Fibroblast of the aortic adventitia (primary cell): ENCODE data around the gene RAB40B. TPM values are rescaled to one million over a fixed set of nuclear protein-coding genes. Genes with fewer than 3 reads are reported as not detected.

Source experiments
- DNase-seq: peaks from one replicate; pipeline ENCODE4 v3.0.0-alpha.2; 2010; ENCODE audit warnings: low read depth
- H3K4me3 ChIP-seq: 2 replicates; pipeline ENCODE4 v1.5.1; 2011; ENCODE audit warnings: low read depth, mild to moderate bottlenecking, control low read depth, low read length, moderate library complexity
- CTCF ChIP-seq: IDR thresholded peaks from 2 replicates; pipeline ENCODE4 v1.5.1; 2011; ENCODE audit warnings: mild to moderate bottlenecking, low read length, control low read depth, inconsistent platforms; ENCODE audit not compliant: insufficient read depth
- total RNA-seq: library from RNA; depleted of rRNA; stranded (reverse); fragments of >200 nt; gene quantifications from 2 replicates; pipeline ENCODE4 v1.2.3, GENCODE V29; 2012; ENCODE audit warnings: low replicate concordance

The RAB40B gene
- total RNA-seq, 1 donor, result 8.4 TPM

GRCh38 chr17:82694647-82695046 is 3.9 kb downstream of the RAB40B start:
- no peak overlapping the region for H3K4me3 ChIP-seq
- DNase-seq, result no peak
- no peak for TF ChIP-seq CTCF

- TF ChIP-seq CTCF, result no peak
- no peak for DNase-seq
- H3K4me3 ChIP-seq, result no peak overlapping the region
These were observed 5.2 kb downstream of the RAB40B start for GRCh38 chr17:82693168-82693867.

GRCh38 chr17:82692268-82692667 is 6.2 kb downstream of the RAB40B start:
- H3K4me3 ChIP-seq, result no peak overlapping the region
- no peak for DNase-seq
- no peak for TF ChIP-seq CTCF

GRCh38 chr17:82691714-82692113 is 6.8 kb downstream of the RAB40B start:
- TF ChIP-seq CTCF, result no peak
- H3K4me3 ChIP-seq, result no peak overlapping the region
- DNase-seq, result no peak

GRCh38 chr17:82690786-82691489 is 7.6 kb downstream of the RAB40B start:
- DNase-seq, result no peak
- no peak for TF ChIP-seq CTCF
- no peak overlapping the region for H3K4me3 ChIP-seq

- H3K4me3 ChIP-seq, result no peak overlapping the region
- no peak for DNase-seq
- no peak for TF ChIP-seq CTCF
These were observed 9.4 kb downstream of the RAB40B start for GRCh38 chr17:82689077-82689476.
